OCI-M1 (cell line): Measurements from ENCODE around the gene MS4A3.
"Not testable (repeated sequence)": the region's sequence is repeated elsewhere in the genome, so short reads cannot be mapped to it uniquely, and the experiment has no call there.

ENCODE experiments used
- DNase-seq: peaks from one replicate; lab custom pipeline; 2025; lab: John Stamatoyannopoulos, UW

The MS4A3 gene

GRCh38 chr11:60095477-60096120, 39.1 kb downstream of the MS4A3 start:
- no peak for DNase-seq

GRCh38 chr11:60097189-60097588, 40.7 kb downstream of the MS4A3 start:
- DNase-seq, result no peak

- no peak for DNase-seq
Measured at GRCh38 chr11:60098508-60098907, 42.0 kb downstream of the MS4A3 start.

- DNase-seq, result peak; percentile 30
Measured at GRCh38 chr11:60100516-60100915, 44.1 kb downstream of the MS4A3 start.

GRCh38 chr11:60101368-60101767, 44.9 kb downstream of the MS4A3 start:
- DNase-seq, result not testable (repeated sequence)

- DNase-seq, result peak; percentile 33
Measured at GRCh38 chr11:60104471-60105115, 48.1 kb downstream of the MS4A3 start.

GRCh38 chr11:60108631-60109030, 52.2 kb downstream of the MS4A3 start:
- not testable (repeated sequence) for DNase-seq

- peak; percentile 32 for DNase-seq
Measured at GRCh38 chr11:60111793-60112192, 55.3 kb downstream of the MS4A3 start.

GRCh38 chr11:60116996-60117790, 60.7 kb downstream of the MS4A3 start:
- peak; percentile 43 for DNase-seq

- peak; percentile 78 for DNase-seq
Measured at GRCh38 chr11:60118338-60118737, 61.9 kb downstream of the MS4A3 start.

- peak; percentile 32 for DNase-seq
Measured at GRCh38 chr11:60119710-60120109, 63.2 kb downstream of the MS4A3 start.
